ENCODE measurements around the gene TRAF1. TPM values are rescaled to one million over a fixed set of nuclear protein-coding genes. Genes with fewer than 3 reads are reported as not detected.
A peak's percentile ranks its signal among the peaks of the same experiment; 100 is the strongest.

Gene TRAF1
- total and polyA plus RNA-seq, 11 donors = 0.93 to 7.8 (median 1.8) TPM

- ATAC-seq (no peak), DNase-seq (no peak)
- no peaks in the 10 kb centered on the region for H3K27me3 ChIP-seq
- peaks cover 0 to 55% (median 15%) of the 10 kb centered on the region in 9 donors for H3K36me3 ChIP-seq
- peaks cover 0 to 20% (median 2%) of the 10 kb centered on the region in 12 donors for H3K4me1 ChIP-seq
- peak overlapping the region in 11 of 12 donors; percentile 69 to 93 (median 84) for H3K27ac ChIP-seq
- peak overlapping the region in 9 of 12 donors; percentile 53 to 87 (median 59) for H3K4me3 ChIP-seq
- TF ChIP-seq CTCF (IDR thresholded peaks at IDR 0.05) (no peak), POLR2A (IDR thresholded peaks at IDR 0.05) (no peak)
- H3K9me3 ChIP-seq = no peaks in the 10 kb centered on the region
- intact Hi-C loops (cut with DNase I) = loop anchor here in 4 of 10 donors (1.0 to 2.0 kb wide), 4 partner anchors 25 to 69 kb away; partner anchors contain the start of gene PSMD5 (in 1 of the 4)
- WGBS, 4 donors = 83 to 88% (median 86%) methylated on average over 12 to 15 of the region's 15 CpGs
Measured at GRCh38 chr9:120867676-120868338, 58.8 kb downstream of the TRAF1 start.

GRCh38 chr9:120866651-120867050 lies 59.9 kb downstream of the TRAF1 start:
- H3K27ac ChIP-seq = no peak overlapping the region
- intact Hi-C loops (cut with DNase I) = no loop called here
- no peak for DNase-seq

GRCh38 chr9:120865809-120866208 lies 60.8 kb downstream of the TRAF1 start:
- TF ChIP-seq POLR2A (IDR thresholded peaks at IDR 0.05) (no peak), CTCF (IDR thresholded peaks at IDR 0.05) (no peak)
- H3K4me1 ChIP-seq = peaks cover 0 to 20% (median 2%) of the 10 kb centered on the region in 12 donors
- H3K9me3 ChIP-seq = no peaks in the 10 kb centered on the region
- no peak for ATAC-seq
- H3K4me3 ChIP-seq = no peak overlapping the region
- no peak overlapping the region for H3K27ac ChIP-seq
- H3K27me3 ChIP-seq = no peaks in the 10 kb centered on the region
- intact Hi-C loops (cut with DNase I) = no loop called here
- peaks cover 0 to 69% (median 34%) of the 10 kb centered on the region in 9 donors for H3K36me3 ChIP-seq
- 65 to 76% (median 67%) methylated on average over 5 of the region's 5 CpGs for whole genome bisulfite sequencing, 4 donors
- DNase-seq = no peak

More at GRCh38 chr9:120866651-120867050, 59.9 kb downstream of the TRAF1 start:
- H3K9me3 ChIP-seq = no peaks in the 10 kb centered on the region
- 89 to 97% (median 95%) methylated on average over 6 of the region's 6 CpGs for WGBS, 4 donors
- peaks cover 0 to 60% (median 26%) of the 10 kb centered on the region in 9 donors for H3K36me3 ChIP-seq
- no peak overlapping the region for H3K4me3 ChIP-seq
- no peak for ATAC-seq
- peaks cover 0 to 20% (median 2%) of the 10 kb centered on the region in 12 donors for H3K4me1 ChIP-seq
- H3K27me3 ChIP-seq = no peaks in the 10 kb centered on the region
- TF ChIP-seq CTCF (IDR thresholded peaks at IDR 0.05) = no peak
- no peak for TF ChIP-seq POLR2A (IDR thresholded peaks at IDR 0.05)

GRCh38 chr9:120865176-120865575 lies 61.4 kb downstream of the TRAF1 start:
- Histone ChIP-seq H3K4me3 (no peak overlapping the region), H3K27me3 (no peaks in the 10 kb centered on the region), H3K36me3 (peaks cover 0 to 70% (median 40%) of the 10 kb centered on the region in 9 donors), H3K27ac (no peak overlapping the region), H3K4me1 (peaks cover 0 to 17% (median 2%) of the 10 kb centered on the region in 12 donors), H3K9me3 (no peaks in the 10 kb centered on the region)
- WGBS, 4 donors = 68 to 84% (median 77%) methylated on average over 5 of the region's 5 CpGs
- TF ChIP-seq POLR2A (IDR thresholded peaks at IDR 0.05) (no peak), CTCF (IDR thresholded peaks at IDR 0.05) (no peak)
- DNase-seq (no peak), ATAC-seq (no peak)
- intact Hi-C loops (cut with DNase I) = no loop called here
